T-cell (primary cell): ENCODE measurements around the gene EID1. TPM values are rescaled to one million over a fixed set of nuclear protein-coding genes. Genes with fewer than 3 reads are reported as not detected.

Experiments
- ATAC-seq, 4 experiments: fragments of 200-7000 bp in 3 of 4; fragments of 150-1000 bp in 1 of 4; cut with Tn5 transposase; replicated peaks in 1 of 4; 1 replicate in 3 of 4; 2 replicates in 1 of 4; pipeline ENCODE4 v1.10.0; 2021; ENCODE audit warnings: moderate library complexity in 3 of 4, mild to moderate bottlenecking in 2 of 4, moderate number of reproducible peaks in 1 of 4
- CTCF ChIA-PET, 2 donors: fragments of 300-600 bp; sonication (Branson Sonifier 250); formaldehyde crosslinking; loops; one replicate each; lab custom pipeline; 2022; ENCODE audit warnings: antibody characterized with exemption in 2 of 2; lab: Charles Lee
- POLR2A ChIA-PET, 2 donors: fragments of 300-600 bp; sonication (Branson Sonifier 250); formaldehyde crosslinking; loops; one replicate each; lab custom pipeline; 2022; ENCODE audit warnings: antibody characterized with exemption in 2 of 2; lab: Charles Lee
- DNase-seq, 35 experiments: peaks; one replicate each; pipeline versions ENCODE4 v3.0.0 to v3.0.0-alpha.2; 2013 to 2023
- H3K27ac ChIP-seq: one replicate; pipeline ENCODE4 v1.5.1; 2013; ENCODE audit warnings: low read length
- H3K27me3 ChIP-seq, 2 experiments: replicated peaks in 1 of 2; 1 replicate in 1 of 2; 2 replicates in 1 of 2; pipeline versions ENCODE4 v1.6.1 to v1.7.0; 2013; ENCODE audit warnings: low read length in 1 of 2, mixed read lengths in 1 of 2; ENCODE audit not compliant: control insufficient read depth in 2 of 2, insufficient read depth in 2 of 2; ENCODE audit errors: extremely low read depth in 1 of 2
- H3K36me3 ChIP-seq, 2 donors: 1 replicate in 1 of 2; 2 replicates in 1 of 2; pipeline versions ENCODE4 v1.6.1 to v1.7.0; 2013; ENCODE audit warnings: low read length in 1 of 2; ENCODE audit not compliant: control insufficient read depth in 2 of 2, insufficient read depth in 1 of 2; ENCODE audit errors: extremely low read depth in 1 of 2
- H3K4me1 ChIP-seq, 2 experiments: 1 replicate in 1 of 2; 2 replicates in 1 of 2; pipeline versions ENCODE4 v1.6.1 to v1.7.0; 2013; ENCODE audit warnings: low read length in 2 of 2, mixed read lengths in 1 of 2; ENCODE audit not compliant: insufficient read depth in 2 of 2, control insufficient read depth in 1 of 2; ENCODE audit errors: extremely low read depth in 1 of 2
- H3K4me3 ChIP-seq, 2 donors: 1 replicate in 1 of 2; 2 replicates in 1 of 2; pipeline versions ENCODE4 v1.5.1 to v1.7.0; 2013; ENCODE audit warnings: mild to moderate bottlenecking in 2 of 2, low read length in 1 of 2, moderate library complexity in 1 of 2; ENCODE audit not compliant: control insufficient read depth in 1 of 2; ENCODE audit errors: extremely low read depth in 1 of 2
- H3K9me3 ChIP-seq: 2 replicates; pipeline ENCODE4 v1.7.0; 2013
- H3K27ac Mint-ChIP-seq, 2 donors: one replicate each; pipeline ENCODE4 v1.8.0; 2020 to 2021; ENCODE audit warnings: mild to moderate bottlenecking in 2 of 2, mixed read lengths in 2 of 2
- H3K27me3 Mint-ChIP-seq, 2 donors: one replicate each; pipeline ENCODE4 v1.8.0; 2021 to 2022; ENCODE audit warnings: mixed read lengths in 2 of 2
- H3K36me3 Mint-ChIP-seq: one replicate; pipeline ENCODE4 v1.8.0; 2021; ENCODE audit warnings: mixed read lengths
- H3K4me1 Mint-ChIP-seq, 3 donors: one replicate each; pipeline ENCODE4 v1.8.0; 2020 to 2022; ENCODE audit warnings: mixed read lengths in 3 of 3, mild to moderate bottlenecking in 1 of 3
- H3K4me3 Mint-ChIP-seq, 3 donors: one replicate each; pipeline ENCODE4 v1.8.0; 2020 to 2022; ENCODE audit warnings: mild to moderate bottlenecking in 3 of 3, mixed read lengths in 3 of 3, moderate library complexity in 3 of 3
- H3K9me3 Mint-ChIP-seq, 3 donors: one replicate each; pipeline ENCODE4 v1.8.0; 2020 to 2022; ENCODE audit warnings: mixed read lengths in 3 of 3
- WGBS: methylation state at CpG from one replicate; pipeline ENCODE4 v1.1.5; 2013; ENCODE audit warnings: missing lambda C conversion rate; ENCODE audit not compliant: insufficient coverage; 5-methylcytosine and 5-hydroxymethylcytosine counted together
- total RNA-seq, 35 experiments: library from RNA in 6 of 35; stranded (reverse) in 6 of 35; fragments of 120-200 nt in 1 of 35; gene quantifications; one replicate each; pipeline versions ENCODE4 v1.2.1 to v1.2.4 and lab custom pipeline; 2013 to 2026

EID1 gene
- total RNA-seq, 5 donors from 2014 or later (not counting 1 experiment from before 2014, with no cell fraction given): 43.4 to 82.0 (median 74.4) TPM

DNA sequence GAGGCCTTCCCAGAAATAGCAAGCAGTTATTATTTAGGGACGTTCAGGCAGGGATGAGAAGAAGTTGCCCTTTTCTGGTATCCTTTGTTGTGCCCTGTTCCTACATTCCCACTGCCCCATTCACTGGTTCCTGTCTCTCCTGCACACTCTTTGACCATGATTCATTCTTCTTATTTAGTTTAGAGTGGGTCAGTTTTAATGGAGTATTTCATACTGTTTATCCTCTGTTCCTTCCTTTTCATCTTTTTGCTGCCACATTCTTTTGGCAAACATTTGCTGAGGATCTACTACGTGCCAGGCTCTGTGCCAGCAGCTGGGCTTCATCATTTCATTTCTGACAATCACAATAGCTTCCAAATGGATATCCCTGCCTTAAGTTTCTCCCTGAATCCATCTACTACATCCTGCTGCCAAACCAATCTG is 11.8 kb upstream of the EID1 start:
- ATAC-seq (no peak), DNase-seq (no peak)
- no peaks in the 10 kb centered on the region for H3K36me3 ChIP-seq
- no peak overlapping the region for H3K27ac ChIP-seq
- Mint-ChIP-seq H3K4me3 (no peak overlapping the region), H3K36me3 (no peaks in the 10 kb centered on the region), H3K27me3 (peaks cover 24 to 26% of the 10 kb centered on the region in 2 donors), H3K4me1 (peaks cover 0 to 1% (median 0%) of the 10 kb centered on the region in 3 donors), H3K9me3 (no peaks in the 10 kb centered on the region), H3K27ac (no peak overlapping the region)
- ChIA-PET POLR2A (no interaction called here), CTCF (interaction anchor here in 1 of 2 donors (1.4 kb wide), 1 partner anchor 109 kb away, joined by 4 read pairs; no protein-coding TSS in a partner anchor)
- no peaks in the 10 kb centered on the region for H3K9me3 ChIP-seq
- no peak overlapping the region for H3K4me3 ChIP-seq
- no peaks in the 10 kb centered on the region for H3K4me1 ChIP-seq
- H3K27me3 ChIP-seq: no peaks in the 10 kb centered on the region
- 100% methylated on average over 1 of the region's 2 CpGs for WGBS

DNA sequence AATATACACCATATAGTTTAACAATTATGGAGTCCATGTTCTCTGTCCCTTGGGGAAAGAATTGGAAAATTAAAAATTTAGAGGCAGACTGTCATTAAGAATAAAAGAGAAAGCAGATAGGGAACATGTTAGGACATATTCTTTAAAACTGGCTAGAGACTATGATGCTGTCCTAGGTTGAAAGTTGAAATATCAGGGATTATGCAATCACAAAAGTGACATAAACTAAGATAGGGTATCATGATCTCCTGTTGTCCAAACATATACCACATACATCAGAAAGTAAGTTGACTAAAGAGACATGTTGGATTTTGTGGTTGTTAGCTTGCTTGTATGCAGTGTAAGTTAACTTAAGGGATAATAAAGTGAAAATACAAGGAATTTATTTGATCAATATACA is 9.9 kb upstream of the EID1 start:
- no peaks in the 10 kb centered on the region for H3K9me3 Mint-ChIP-seq
- H3K36me3 ChIP-seq: no peaks in the 10 kb centered on the region
- H3K27ac Mint-ChIP-seq: no peak overlapping the region
- H3K27me3 Mint-ChIP-seq: peaks cover 39 to 40% of the 10 kb centered on the region in 2 donors
- CTCF ChIA-PET: no interaction called here
- H3K27ac ChIP-seq: no peak overlapping the region
- H3K36me3 Mint-ChIP-seq: no peaks in the 10 kb centered on the region
- no peaks in the 10 kb centered on the region for H3K9me3 ChIP-seq
- no peak overlapping the region for H3K4me3 ChIP-seq
- H3K4me1 ChIP-seq: no peaks in the 10 kb centered on the region
- ATAC-seq (no peak), DNase-seq (no peak)
- no peak overlapping the region for H3K4me3 Mint-ChIP-seq
- POLR2A ChIA-PET: interaction anchor here in 1 of 2 donors (0.6 kb wide), 1 partner anchor 61 kb away, joined by 6 read pairs; no protein-coding TSS in a partner anchor
- no peaks in the 10 kb centered on the region for H3K27me3 ChIP-seq
- H3K4me1 Mint-ChIP-seq: no peaks in the 10 kb centered on the region

DNA sequence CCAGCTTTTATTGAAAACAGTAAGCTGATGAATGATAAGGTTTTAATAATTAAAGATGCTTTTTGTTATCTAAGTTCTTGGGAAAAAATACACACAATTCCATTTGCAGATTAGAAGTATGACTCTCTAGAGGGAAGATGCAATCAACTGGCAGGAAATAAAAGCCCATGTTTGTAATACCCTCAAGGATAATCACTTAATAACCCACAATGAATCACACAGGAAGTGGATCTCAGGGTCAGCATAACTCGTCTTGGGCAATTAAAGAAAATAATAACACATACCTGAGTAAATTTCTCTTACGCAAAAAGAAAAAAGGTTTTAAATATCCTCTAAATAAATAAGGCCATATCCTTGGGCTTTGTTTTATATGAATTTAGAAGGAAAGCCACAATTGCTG is 9.4 kb upstream of the EID1 start:
- DNase-seq: no peak
- ChIA-PET CTCF (no interaction called here), POLR2A (interaction anchor here in 1 of 2 donors (0.6 kb wide), 1 partner anchor 61 kb away, joined by 6 read pairs; no protein-coding TSS in a partner anchor)
- no peak overlapping the region for H3K4me3 ChIP-seq
- peaks cover 0 to 3% of the 10 kb centered on the region in 2 experiments for H3K27me3 ChIP-seq
- no peaks in the 10 kb centered on the region for H3K4me1 ChIP-seq
- no peaks in the 10 kb centered on the region for H3K36me3 ChIP-seq
- Mint-ChIP-seq H3K4me3 (no peak overlapping the region), H3K27me3 (peaks cover 44 to 45% of the 10 kb centered on the region in 2 donors), H3K27ac (no peak overlapping the region), H3K9me3 (no peaks in the 10 kb centered on the region), H3K4me1 (no peaks in the 10 kb centered on the region), H3K36me3 (no peaks in the 10 kb centered on the region)
- no peak overlapping the region for H3K27ac ChIP-seq
- WGBS: no CpG with 5 or more reads among the region's 2 CpGs
- H3K9me3 ChIP-seq: no peaks in the 10 kb centered on the region
- no peak for ATAC-seq

DNA sequence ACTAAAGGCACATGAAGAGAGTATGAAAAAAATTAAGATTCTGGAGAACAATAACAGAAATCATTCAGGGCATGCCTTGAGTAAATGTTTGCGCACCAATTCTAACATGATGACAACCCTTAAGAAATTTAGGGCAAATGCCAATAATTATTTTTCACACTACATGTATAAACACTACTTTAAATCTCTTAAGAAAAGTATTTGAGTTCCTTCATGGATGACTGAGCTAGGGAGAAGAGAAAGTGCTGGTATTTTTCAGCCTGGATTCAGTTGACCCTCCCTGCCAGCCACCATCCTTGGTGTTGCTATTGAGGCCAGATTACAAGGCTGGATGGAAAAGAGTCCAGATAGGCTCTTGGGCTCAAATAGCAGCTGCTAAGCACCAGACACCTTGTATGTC is 8.0 kb upstream of the EID1 start:
- H3K27me3 Mint-ChIP-seq: peaks cover 51 to 52% of the 10 kb centered on the region in 2 donors
- ATAC-seq: no peak
- no peak for DNase-seq
- POLR2A ChIA-PET: interaction anchor here in 1 of 2 donors (0.7 kb wide), 1 partner anchor 24 kb away, joined by 5 read pairs; no protein-coding TSS in a partner anchor
- H3K36me3 ChIP-seq: no peaks in the 10 kb centered on the region
- H3K27ac ChIP-seq: no peak overlapping the region
- H3K4me1 ChIP-seq: no peaks in the 10 kb centered on the region
- H3K4me3 Mint-ChIP-seq: no peak overlapping the region
- H3K9me3 ChIP-seq: no peaks in the 10 kb centered on the region
- no peaks in the 10 kb centered on the region for H3K9me3 Mint-ChIP-seq
- H3K4me1 Mint-ChIP-seq: no peaks in the 10 kb centered on the region
- peaks cover 0 to 4% of the 10 kb centered on the region in 2 experiments for H3K27me3 ChIP-seq
- CTCF ChIA-PET: interaction anchor here (0.6 to 1.7 kb wide), 2 partner anchors 204 to 286 kb away, joined by 3 to 4 read pairs; partner anchors contain the start of gene COPS2 (in 1 of the 2)
- H3K36me3 Mint-ChIP-seq: no peaks in the 10 kb centered on the region
- no CpG with 5 or more reads among the region's 1 CpG for WGBS
- no peak overlapping the region for H3K27ac Mint-ChIP-seq
- no peak overlapping the region for H3K4me3 ChIP-seq

DNA sequence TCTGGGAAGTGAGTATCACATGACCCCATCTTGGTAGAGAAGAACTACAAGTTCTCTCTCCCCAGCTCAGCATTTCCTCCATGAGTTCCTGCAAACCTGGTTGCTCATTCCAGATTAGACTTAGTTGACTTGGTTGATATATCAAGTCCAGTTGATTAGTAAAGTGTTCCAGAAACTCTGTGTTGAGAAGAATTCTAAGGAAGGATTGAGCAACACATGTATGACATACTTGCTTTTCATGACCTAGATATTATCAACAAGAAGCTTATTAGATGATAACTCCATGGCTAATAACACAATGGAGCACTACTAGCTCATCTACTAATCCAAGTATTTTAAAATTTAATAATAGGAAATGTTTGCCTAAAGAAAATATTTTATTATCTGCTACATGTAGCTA is 6.4 kb upstream of the EID1 start:
- Mint-ChIP-seq H3K27ac (no peak overlapping the region), H3K36me3 (no peaks in the 10 kb centered on the region), H3K4me3 (no peak overlapping the region), H3K27me3 (peaks cover 44 to 47% of the 10 kb centered on the region in 2 donors), H3K9me3 (no peaks in the 10 kb centered on the region), H3K4me1 (no peaks in the 10 kb centered on the region)
- DNase-seq (no peak), ATAC-seq (no peak)
- ChIA-PET POLR2A (interaction anchor here in 1 of 2 donors (0.7 kb wide), 1 partner anchor 533 kb away, joined by 3 read pairs; no protein-coding TSS in a partner anchor), CTCF (interaction anchor here in 1 of 2 donors (0.6 to 1.7 kb wide), 4 partner anchors 10 to 284 kb away, joined by 3 to 6 read pairs (median 4); partner anchors contain the start of genes CEP152 and COPS2)
- Histone ChIP-seq H3K27me3 (peaks cover 0 to 4% of the 10 kb centered on the region in 2 experiments), H3K4me1 (no peaks in the 10 kb centered on the region), H3K9me3 (no peaks in the 10 kb centered on the region), H3K27ac (no peak overlapping the region), H3K36me3 (no peaks in the 10 kb centered on the region), H3K4me3 (no peak overlapping the region)

DNA sequence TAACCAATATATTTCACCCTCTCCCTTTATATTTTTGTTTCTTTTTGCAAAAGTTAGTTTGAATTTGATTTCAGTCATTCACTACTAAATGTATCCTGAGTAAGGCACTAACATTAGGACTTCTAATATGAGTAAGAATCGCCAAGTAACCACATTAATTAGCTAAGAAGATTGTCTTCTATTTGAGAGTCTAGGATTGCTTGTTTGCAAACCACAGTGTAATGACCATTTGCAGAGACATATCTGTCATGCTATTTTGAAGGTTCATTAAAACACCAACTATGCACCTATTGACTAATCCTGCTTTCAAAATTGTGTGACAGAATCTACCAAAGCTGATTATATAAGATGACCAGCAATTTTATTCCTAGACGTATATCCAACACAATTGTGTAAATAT is 5.3 kb upstream of the EID1 start:
- Histone ChIP-seq H3K27me3 (peaks cover 0 to 4% of the 10 kb centered on the region in 2 experiments), H3K4me3 (no peak overlapping the region), H3K36me3 (no peaks in the 10 kb centered on the region), H3K4me1 (peaks cover 0 to 3% of the 10 kb centered on the region in 2 experiments), H3K27ac (no peak overlapping the region), H3K9me3 (no peaks in the 10 kb centered on the region)
- POLR2A ChIA-PET: interaction anchor here in 1 of 2 donors (0.6 kb wide), 1 partner anchor 525 kb away, joined by 5 read pairs; no protein-coding TSS in a partner anchor
- Mint-ChIP-seq H3K27ac (no peak overlapping the region), H3K4me1 (peaks cover 2 to 7% (median 6%) of the 10 kb centered on the region in 3 donors), H3K4me3 (no peak overlapping the region), H3K9me3 (no peaks in the 10 kb centered on the region), H3K27me3 (peaks cover 37 to 43% of the 10 kb centered on the region in 2 donors), H3K36me3 (no peaks in the 10 kb centered on the region)
- DNase-seq (no peak), ATAC-seq (no peak)
- CTCF ChIA-PET: interaction anchor here in 1 of 2 donors (1.7 kb wide), 1 partner anchor 11 kb away, joined by 6 read pairs; no protein-coding TSS in a partner anchor
- WGBS: no CpG with 5 or more reads among the region's 2 CpGs
